ENCODE results near the gene IL26. TPM values are rescaled to one million over a fixed set of nuclear protein-coding genes. Genes with fewer than 3 reads are reported as not detected.
"Not testable (repeated sequence)": the region's sequence is repeated elsewhere in the genome, so short reads cannot be mapped to it uniquely, and the experiment has no call there.

IL26 gene
- total RNA-seq, 1 experiment from 2014 or later = not detected

- Histone ChIP-seq H3K27me3 (ENCODE audit: control insufficient read depth, insufficient read depth, low read length) (0 out of 2 replicates have a peak, but pooled peaks cover 2% of the 10 kb centered on the region), H3K4me1 (ENCODE audit: control insufficient read depth, insufficient read depth, low read length) (no peaks in the 10 kb centered on the region), H3K36me3 (ENCODE audit: control insufficient read depth, insufficient read depth, low read length) (no peaks in the 10 kb centered on the region), H3K9me3 (ENCODE audit: control insufficient read depth, insufficient read depth, low read depth, low read length) (no peaks in the 10 kb centered on the region), H3K27ac (ENCODE audit: low read length) (no peak overlapping the region), H3K4me3 (ENCODE audit: low read depth in 2 of 2, low read length in 2 of 2) (no peak overlapping the region)
- ChIA-PET CTCF (no interaction called here), POLR2A (interaction anchor here (0.6 kb wide), 1 partner anchor 99 kb away, joined by 6 read pairs; no protein-coding TSS in a partner anchor)
- ATAC-seq (no peak), DNase-seq (ENCODE audit: low read depth, low spot score) (no peak)
- no peak for TF ChIP-seq POLR2AphosphoS5 (IDR thresholded peaks at IDR 0.05; ENCODE audit: low read depth, low read length)
- no peak for TF ChIP-seq TCF7L2 (IDR thresholded peaks at IDR 0.05; ENCODE audit: low read depth, low read length)
- no peak for TF ChIP-seq CTCF (IDR thresholded peaks at IDR 0.05)
- no peak for TF ChIP-seq SIN3A (IDR thresholded peaks at IDR 0.05; ENCODE audit: borderline replicate concordance, insufficient read depth, low read depth, low read length)
- TF ChIP-seq REST (IDR thresholded peaks at IDR 0.05; ENCODE audit: insufficient read depth in 1 of 2, low read depth in 2 of 2, low read length in 1 of 2) = no peak
- in situ Hi-C loops (cut with HindIII; ENCODE audit: low pct_unique_long_range_greater_than_20kb, low sequenced_read_pairs) = no loop called here
- no TSS peak for BruUV-seq (replicated peaks)
- intact Hi-C loops (cut with micrococcal nuclease; ENCODE audit: unreplicated experiment) = no loop called here
Measured at GRCh38 chr12:68175557-68176061, 50.0 kb downstream of the IL26 start.

- DNase-seq (ENCODE audit: low read depth, low spot score); H3K27ac ChIP-seq (ENCODE audit: low read length); H3K4me3 ChIP-seq (ENCODE audit: low read depth in 2 of 2, low read length in 2 of 2); H3K27me3 ChIP-seq (ENCODE audit: control insufficient read depth, insufficient read depth, low read length); H3K4me1 ChIP-seq (ENCODE audit: control insufficient read depth, insufficient read depth, low read length); H3K9me3 ChIP-seq (ENCODE audit: control insufficient read depth, insufficient read depth, low read depth, low read length); BruUV-seq (replicated peaks); in situ Hi-C loops (cut with HindIII; ENCODE audit: low pct_unique_long_range_greater_than_20kb, low sequenced_read_pairs); ATAC-seq; intact Hi-C loops (cut with micrococcal nuclease; ENCODE audit: unreplicated experiment); POLR2A ChIA-PET; CTCF ChIA-PET; H3K36me3 ChIP-seq (ENCODE audit: control insufficient read depth, insufficient read depth, low read length): not testable (repeated sequence)
Measured at GRCh38 chr12:68174761-68175160, 50.8 kb downstream of the IL26 start.

GRCh38 chr12:68173792-68174191 is 51.8 kb downstream of the IL26 start:
- Histone ChIP-seq H3K9me3 (ENCODE audit: control insufficient read depth, insufficient read depth, low read depth, low read length) (no peaks in the 10 kb centered on the region), H3K36me3 (ENCODE audit: control insufficient read depth, insufficient read depth, low read length) (no peaks in the 10 kb centered on the region), H3K4me3 (ENCODE audit: low read depth in 2 of 2, low read length in 2 of 2) (no peak overlapping the region), H3K4me1 (ENCODE audit: control insufficient read depth, insufficient read depth, low read length) (no peaks in the 10 kb centered on the region), H3K27me3 (ENCODE audit: control insufficient read depth, insufficient read depth, low read length) (0 out of 2 replicates have a peak, but pooled peaks cover 2% of the 10 kb centered on the region), H3K27ac (ENCODE audit: low read length) (no peak overlapping the region)
- no TSS peak for BruUV-seq (replicated peaks)
- POLR2A ChIA-PET = interaction anchor here (0.6 kb wide), 1 partner anchor 28 kb away, joined by 5 read pairs; no protein-coding TSS in a partner anchor
- CTCF ChIA-PET = no interaction called here
- no peak for DNase-seq (ENCODE audit: low read depth, low spot score)
- TF ChIP-seq CTCF (IDR thresholded peaks at IDR 0.05) (no peak), REST (IDR thresholded peaks at IDR 0.05; ENCODE audit: insufficient read depth in 1 of 2, low read depth in 2 of 2, low read length in 1 of 2) (no peak), SIN3A (IDR thresholded peaks at IDR 0.05; ENCODE audit: borderline replicate concordance, insufficient read depth, low read depth, low read length) (no peak)
- in situ Hi-C loops (cut with HindIII; ENCODE audit: low pct_unique_long_range_greater_than_20kb, low sequenced_read_pairs) (no loop called here), intact Hi-C loops (cut with micrococcal nuclease; ENCODE audit: unreplicated experiment) (no loop called here)
- ATAC-seq = no peak
